A549 (cell line): Measurements from ENCODE around the gene CDH26.

Source experiments
- CBX8 ChIP-seq: fragments of 200-600 bp; sonication (generic); IDR thresholded peaks from 2 replicates; pipeline ENCODE4 v1.6.1; 2016
- ESRRA ChIP-seq: fragments of 150-350 bp; IDR thresholded peaks from 2 replicates; pipeline ENCODE4 v1.6.1; 2014; ENCODE audit warnings: mild to moderate bottlenecking, low read length, borderline replicate concordance
- POLR2A ChIP-seq: IDR thresholded peaks from 2 replicates; pipeline ENCODE4 v1.6.1; 2012; ENCODE audit warnings: mild to moderate bottlenecking, low read length
- RAD21 ChIP-seq, 2 experiments: fragments of >200 bp in 1 of 2; sonication (Bioruptor Twin) in 1 of 2; formaldehyde crosslinking in 1 of 2; IDR thresholded peaks in 1 of 2; conservative IDR thresholded peaks in 1 of 2; 2 replicates in 1 of 2; 3 replicates in 1 of 2; pipeline ENCODE4 v1.6.1; 2012 to 2018; ENCODE audit warnings: inconsistent platforms in 1 of 2
- RFX5 ChIP-seq: fragments of 450-650 bp; IDR thresholded peaks from 2 replicates; pipeline ENCODE4 v1.7.1; 2014; ENCODE audit warnings: antibody characterized with exemption, mild to moderate bottlenecking, moderate library complexity
- SMC3 ChIP-seq: fragments of >200 bp; sonication (Bioruptor Twin); formaldehyde crosslinking; IDR thresholded peaks from 3 replicates; pipeline ENCODE4 v1.6.1; 2018; ENCODE audit warnings: inconsistent platforms
- USF2 ChIP-seq: fragments of 450-650 bp; IDR thresholded peaks from 2 replicates; pipeline ENCODE4 v1.6.1; 2014; ENCODE audit warnings: antibody characterized with exemption
- TF ChIP-seq, protein P1 (sequence below): fragments of >200 bp; sonication (Bioruptor Twin); formaldehyde crosslinking; IDR thresholded peaks from 3 replicates; pipeline ENCODE4 v1.5.1; 2016

DNA sequence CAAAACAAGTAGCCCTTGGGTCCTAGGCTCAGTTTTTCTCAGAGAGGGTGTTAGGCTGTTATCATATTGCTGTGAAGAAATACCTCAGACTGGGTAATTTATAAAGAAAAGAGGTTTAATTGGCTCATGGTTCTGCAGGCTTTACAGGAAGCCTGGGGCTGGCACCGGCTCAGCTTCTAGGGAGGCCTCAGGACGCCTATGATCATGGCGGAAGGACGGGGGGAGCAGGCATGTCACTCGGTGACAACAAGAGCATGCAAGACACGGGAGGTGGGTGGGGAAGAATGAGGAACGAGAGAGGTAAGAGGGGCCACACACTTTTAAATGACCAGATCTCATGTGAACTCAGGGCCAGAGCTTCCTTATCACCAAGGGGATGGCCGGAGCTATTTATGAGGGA is 26.9 kb downstream of the CDH26 start:
- TF ChIP-seq RAD21 (conservative IDR thresholded peaks at IDR 0.05 in 1 of 2, IDR thresholded peaks at IDR 0.05 in 1 of 2) (no peak), RFX5 (no peak), USF2 (no peak), ESRRA (no peak), SMC3 (no peak), POLR2A (no peak), CBX8 (no peak)
- TF ChIP-seq, protein P1, sequence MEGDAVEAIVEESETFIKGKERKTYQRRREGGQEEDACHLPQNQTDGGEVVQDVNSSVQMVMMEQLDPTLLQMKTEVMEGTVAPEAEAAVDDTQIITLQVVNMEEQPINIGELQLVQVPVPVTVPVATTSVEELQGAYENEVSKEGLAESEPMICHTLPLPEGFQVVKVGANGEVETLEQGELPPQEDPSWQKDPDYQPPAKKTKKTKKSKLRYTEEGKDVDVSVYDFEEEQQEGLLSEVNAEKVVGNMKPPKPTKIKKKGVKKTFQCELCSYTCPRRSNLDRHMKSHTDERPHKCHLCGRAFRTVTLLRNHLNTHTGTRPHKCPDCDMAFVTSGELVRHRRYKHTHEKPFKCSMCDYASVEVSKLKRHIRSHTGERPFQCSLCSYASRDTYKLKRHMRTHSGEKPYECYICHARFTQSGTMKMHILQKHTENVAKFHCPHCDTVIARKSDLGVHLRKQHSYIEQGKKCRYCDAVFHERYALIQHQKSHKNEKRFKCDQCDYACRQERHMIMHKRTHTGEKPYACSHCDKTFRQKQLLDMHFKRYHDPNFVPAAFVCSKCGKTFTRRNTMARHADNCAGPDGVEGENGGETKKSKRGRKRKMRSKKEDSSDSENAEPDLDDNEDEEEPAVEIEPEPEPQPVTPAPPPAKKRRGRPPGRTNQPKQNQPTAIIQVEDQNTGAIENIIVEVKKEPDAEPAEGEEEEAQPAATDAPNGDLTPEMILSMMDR: no peak
